DMS79 (cell line): ENCODE measurements around the gene CST6.

ENCODE experiments used
- DNase-seq: peaks from one replicate; lab custom pipeline; 2025; lab: John Stamatoyannopoulos, UW

Gene CST6

DNA sequence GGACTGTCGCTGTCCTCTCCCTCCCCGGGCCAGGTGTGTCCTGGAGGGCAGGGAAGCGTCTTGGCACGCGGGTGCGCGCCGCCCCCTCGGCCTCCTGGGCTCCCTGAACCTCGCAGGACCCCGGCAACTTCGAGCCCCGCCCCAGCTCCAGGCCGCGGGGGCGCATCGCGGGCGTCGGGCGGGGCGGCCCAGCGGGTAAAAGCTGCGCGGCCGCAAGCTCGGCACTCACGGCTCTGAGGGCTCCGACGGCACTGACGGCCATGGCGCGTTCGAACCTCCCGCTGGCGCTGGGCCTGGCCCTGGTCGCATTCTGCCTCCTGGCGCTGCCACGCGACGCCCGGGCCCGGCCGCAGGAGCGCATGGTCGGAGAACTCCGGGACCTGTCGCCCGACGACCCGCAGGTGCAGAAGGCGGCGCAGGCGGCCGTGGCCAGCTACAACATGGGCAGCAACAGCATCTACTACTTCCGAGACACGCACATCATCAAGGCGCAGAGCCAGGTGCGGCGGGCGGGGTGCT, at the start of gene CST6:
Gene CST6 (plus strand): TSS at position 224 of the 519 bp plus-strand sequence. CDS start 37 bp downstream, at position 261.
- DNase-seq: no peak

DNA sequence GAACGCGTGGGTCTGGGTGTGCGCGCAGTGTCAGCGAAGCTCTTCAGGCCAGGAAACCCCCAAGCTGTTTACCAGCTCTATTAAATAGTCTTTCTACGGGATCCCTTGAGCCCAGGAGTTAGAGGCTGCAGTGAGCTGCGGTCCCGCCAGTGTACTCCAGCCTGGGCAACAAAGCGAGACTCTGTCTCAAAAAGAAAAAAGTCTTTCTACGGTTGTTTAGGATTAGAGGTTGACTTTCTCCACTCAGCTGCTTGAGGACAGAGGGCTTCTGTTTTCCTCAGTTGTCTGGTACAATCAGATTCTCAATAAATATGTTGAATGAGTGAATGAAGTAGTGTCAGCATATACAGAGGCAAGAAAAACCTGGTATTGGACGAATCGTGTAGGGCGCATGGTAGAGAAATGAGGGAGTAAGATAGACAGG, 49.7 kb upstream of the CST6 start:
- DNase-seq: no peak

DNA sequence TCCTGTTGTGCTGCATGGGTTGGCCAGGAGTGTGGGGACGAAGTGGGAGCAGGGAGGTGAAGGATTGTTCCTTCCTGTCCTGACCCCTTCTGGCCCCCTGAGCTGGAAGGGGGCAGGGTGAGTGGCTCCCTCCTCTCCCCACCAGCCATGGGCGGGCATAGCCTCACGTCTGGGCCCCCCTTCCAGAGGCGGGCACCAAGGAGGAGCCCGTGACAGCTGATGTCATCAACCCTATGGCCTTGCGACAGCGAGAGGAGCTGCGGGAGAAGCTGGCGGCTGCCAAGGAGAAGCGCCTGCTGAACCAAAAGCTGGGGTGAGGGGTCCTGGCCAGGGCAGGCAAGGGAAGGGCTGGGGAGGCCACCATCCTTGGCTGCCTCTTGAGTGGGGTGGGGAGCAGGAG, 46.9 kb upstream of the CST6 start:
- DNase-seq: no peak

- DNase-seq: no peak
Measured at GRCh38 chr11:65965986-65966762, 45.6 kb upstream of the CST6 start.

- no peak for DNase-seq
Measured at GRCh38 chr11:65967329-65967934, 44.4 kb upstream of the CST6 start.

DNA sequence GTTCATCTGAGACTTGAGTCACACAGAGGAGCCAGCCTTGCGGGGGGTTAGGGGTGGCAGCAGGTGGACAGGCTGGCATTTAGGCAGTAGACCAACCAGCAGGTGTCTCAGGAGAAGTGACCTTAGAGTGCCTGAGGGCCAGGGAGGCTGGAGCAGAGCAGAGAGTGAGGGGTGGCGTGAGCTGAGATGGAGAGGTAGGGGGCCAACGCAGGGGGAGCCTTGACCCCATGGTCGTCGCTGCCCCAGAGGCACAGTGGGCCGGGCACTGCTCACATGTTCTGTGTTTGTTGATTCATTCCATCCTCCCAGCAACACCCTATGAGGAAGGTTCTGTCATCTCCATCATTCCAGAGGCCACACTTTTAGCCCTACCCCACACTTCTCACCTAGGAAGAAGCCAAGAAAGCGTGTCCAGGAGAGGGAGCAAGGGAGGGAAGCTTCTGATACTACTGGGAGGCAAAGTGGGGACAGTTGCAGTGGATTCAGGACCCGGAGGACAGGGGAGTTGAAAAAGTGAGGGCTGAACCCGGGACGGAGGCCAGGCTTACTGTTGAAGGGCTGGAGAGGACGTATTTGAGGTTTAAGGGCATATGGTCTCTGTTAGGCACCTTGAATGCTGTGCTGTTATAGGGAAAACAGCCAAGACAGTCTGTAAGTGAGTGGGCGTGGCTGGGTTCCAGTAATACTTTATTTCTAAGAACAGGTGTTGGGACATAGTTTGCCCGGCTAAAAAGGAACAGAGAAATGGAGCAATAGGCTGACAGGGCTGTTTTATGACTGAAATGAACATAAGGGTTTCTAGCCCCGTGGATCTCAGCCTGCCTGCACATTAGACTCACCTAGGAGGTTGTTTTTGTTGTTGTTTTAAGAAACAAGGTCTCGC, 43.0 kb upstream of the CST6 start:
- no peak for DNase-seq

GRCh38 chr11:65972116-65972515, 39.7 kb upstream of the CST6 start:
- DNase-seq: no peak

GRCh38 chr11:65973439-65974110, 38.2 kb upstream of the CST6 start:
- DNase-seq: no peak

DNA sequence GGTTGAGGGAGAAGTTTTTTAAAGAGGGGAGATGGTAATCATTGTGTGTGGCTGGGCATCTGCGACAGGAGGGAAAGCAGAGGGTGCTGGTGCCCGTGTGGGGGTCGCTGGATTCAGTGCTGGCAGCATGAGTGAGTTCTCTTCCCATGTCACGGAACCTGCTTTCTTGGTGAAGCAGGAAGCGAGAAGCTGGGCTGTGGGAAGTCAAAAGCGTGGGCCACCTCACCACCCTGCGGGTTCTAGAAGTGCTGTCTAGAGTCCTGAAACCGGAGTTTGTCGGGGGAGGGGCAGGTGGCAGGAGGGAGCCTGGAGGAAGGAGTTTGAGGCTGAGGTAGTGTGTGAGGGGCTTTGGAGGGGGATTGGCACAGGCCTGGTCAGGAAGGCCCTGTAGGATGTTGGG, 36.0 kb upstream of the CST6 start:
- DNase-seq: no peak

GRCh38 chr11:65976216-65977176, 35.3 kb upstream of the CST6 start:
- no peak for DNase-seq

DNA sequence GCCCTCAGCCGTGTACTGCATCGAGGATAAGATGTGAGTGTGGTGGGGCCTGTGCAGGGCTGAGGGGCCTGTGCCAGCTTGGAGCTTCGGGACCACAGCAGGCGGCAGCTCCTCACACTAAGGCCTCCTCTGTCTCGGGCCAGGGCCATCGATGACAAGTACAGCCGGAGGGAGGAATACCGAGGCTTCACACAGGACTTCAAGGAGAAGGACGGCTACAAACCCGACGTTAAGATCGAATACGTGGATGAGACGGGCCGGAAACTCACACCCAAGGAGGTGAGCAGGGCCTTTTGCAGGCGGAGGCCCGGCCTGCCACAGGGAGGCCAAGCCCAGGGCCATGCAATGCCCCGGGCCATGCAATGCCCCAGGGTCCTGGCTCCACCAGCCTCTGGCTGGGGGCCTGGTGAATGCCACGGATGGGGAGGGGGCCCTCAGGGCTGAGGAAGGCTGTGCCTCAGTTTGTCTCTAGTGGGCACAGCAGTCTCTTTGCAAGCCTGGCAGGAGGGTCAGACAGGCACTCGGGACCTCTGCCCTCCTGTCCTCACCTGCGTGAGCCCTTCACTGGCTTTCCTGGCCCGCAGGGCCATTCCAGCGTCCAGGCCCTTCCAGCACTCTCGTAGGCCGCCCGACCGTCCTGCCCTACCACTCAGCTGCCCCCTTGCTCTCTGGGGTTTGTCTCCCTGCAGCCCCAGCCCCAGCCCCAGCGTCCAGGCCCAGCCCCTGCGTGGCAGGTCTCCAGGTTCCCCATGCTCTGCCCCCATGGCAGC, 34.0 kb upstream of the CST6 start:
- DNase-seq: no peak

GRCh38 chr11:65978391-65979238, 33.2 kb upstream of the CST6 start:
- no peak for DNase-seq

DNA sequence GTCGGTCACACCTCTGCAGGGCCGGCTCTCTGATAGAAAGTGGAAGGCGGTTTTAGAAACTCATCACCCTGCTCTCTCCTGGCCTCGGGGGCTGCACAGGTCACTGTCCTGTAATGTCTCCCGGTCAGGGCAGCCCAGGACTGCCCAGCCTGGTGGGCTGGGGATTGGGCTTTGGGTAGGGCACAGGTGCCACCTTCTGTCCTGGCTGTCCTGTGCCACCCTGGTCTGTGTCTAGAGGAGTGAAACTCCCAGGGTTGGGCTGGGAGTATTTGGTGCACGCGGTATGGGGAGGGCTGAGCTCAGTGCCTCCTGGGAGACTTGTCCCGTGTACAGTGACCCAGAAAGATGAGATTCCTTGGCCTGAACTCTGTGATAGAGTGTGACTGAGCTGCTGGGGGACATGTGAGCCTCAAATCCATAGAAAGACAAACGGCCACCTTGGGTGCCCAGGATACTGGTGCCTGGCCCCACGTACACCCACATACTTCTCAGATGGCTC, 32.5 kb upstream of the CST6 start:
- DNase-seq: no peak

GRCh38 chr11:65981101-65981740, 30.6 kb upstream of the CST6 start:
- no peak for DNase-seq

DNA sequence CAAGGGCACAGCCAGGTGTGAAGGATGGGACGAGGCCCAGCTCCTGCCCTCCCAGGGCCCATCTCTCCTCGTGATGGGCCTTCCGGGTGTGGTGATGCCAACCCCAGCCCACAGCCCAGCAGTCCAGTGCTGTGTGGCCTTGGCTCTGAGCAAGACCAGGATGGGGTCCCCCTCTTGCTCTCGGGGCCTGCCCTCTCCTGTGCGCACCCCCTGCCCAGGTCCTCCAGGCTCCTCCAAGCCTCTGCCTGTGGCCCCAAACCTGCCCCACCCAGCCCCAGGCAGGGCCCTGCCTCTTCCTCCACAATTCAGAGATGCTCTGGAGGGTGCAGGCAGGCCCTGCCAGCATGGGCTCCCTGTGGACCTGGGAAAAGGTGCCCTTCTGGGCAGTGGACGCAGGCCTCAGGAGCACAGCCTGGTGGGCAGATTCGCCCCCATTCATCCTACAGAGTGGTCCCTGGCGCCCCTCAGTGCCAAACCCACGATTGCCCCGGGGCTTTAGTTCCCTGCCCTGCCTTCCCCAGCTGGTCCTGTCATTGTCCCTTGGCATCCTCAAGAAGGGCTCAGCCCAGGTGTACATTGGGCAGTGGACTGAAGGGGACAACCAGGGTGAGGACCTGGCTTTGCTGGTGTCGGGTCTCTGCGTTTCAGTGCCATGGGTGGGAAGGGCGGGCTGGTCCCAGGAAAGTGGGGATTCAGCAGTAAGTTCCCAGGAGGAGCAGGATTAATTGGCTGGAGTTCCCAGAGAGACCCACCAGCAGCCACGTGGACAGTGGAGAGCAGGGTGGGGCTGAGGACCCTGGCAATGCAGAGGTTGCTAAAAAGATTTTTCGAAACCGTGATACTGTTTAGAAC, 29.6 kb upstream of the CST6 start:
- no peak for DNase-seq

DNA sequence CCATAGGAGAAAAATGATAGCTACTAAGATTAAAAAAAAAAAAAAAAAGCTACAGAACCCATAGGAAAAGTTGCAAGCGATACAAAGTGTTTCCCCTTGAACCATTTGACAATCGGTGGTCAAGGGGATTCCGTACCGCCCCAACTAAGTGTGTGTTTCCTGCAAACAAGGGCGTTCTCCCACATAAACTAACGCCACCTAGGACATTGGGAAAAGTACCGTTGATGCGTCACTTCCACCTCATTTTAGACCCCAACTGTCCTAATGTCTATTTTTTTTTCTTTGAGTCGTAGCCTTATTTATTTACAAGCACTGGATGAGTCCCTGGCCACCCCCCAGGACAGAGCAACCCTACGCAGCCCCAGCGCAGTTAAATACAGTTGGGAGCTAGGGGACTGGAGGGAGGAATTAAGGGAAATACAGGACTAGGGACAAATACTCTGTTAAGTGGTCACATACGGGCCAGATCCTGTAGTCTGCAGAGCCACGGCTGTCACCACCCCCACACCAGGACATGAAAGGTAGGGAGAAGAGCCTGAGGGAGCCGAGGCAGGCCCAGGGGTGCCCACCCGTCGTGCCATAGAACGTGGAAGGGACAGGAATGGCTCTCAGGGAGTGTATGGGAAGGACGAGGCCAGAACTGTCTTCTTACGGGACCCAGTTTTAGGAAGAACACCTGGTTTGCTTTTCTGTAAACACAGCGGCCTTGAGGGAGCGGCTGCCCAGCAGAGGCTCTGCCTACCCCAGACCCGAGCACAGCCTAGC, 28.8 kb upstream of the CST6 start:
- no peak for DNase-seq

DNA sequence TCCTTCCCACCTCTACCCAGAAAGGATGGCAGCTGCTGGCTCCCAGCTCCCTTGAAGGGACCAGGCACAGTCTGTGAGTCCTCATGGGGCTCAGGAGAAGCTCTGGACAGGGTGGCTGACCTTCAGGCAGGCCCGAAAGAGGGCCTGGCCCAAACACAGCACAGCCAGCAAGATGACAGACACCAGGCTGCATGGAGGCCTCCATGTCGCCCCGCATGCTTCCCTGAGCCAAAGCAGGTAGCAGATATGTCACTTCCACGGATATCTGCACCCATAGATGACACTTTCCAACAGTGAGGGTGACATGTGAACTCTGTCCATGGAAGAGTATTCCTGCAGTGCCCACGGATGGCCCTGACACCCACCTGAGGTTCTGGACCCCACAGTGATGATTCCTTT, 28.2 kb upstream of the CST6 start:
- no peak for DNase-seq
